SU-DHL-6 (cell line): ENCODE data around the gene CCDC73.

ENCODE experiments used
- EZH2phosphoT487 ChIP-seq: fragments of 200-600 bp; sonication (generic), shearing (Covaris generic); conservative IDR thresholded peaks from 2 replicates; pipeline ENCODE4 v1.6.1; 2018; ENCODE audit warnings: mild to moderate bottlenecking, antibody characterized with exemption, low read length, moderate library complexity, mixed read lengths
- TF ChIP-seq, protein P1 (sequence below): fragments of 200-600 bp; sonication (generic); IDR thresholded peaks from one replicate; pipeline ENCODE4 v1.5.1; 2017; ENCODE audit warnings: antibody characterized with exemption, mild to moderate bottlenecking, low read length, moderate library complexity; ENCODE audit not compliant: insufficient read depth, poor library complexity, severe bottlenecking

DNA sequence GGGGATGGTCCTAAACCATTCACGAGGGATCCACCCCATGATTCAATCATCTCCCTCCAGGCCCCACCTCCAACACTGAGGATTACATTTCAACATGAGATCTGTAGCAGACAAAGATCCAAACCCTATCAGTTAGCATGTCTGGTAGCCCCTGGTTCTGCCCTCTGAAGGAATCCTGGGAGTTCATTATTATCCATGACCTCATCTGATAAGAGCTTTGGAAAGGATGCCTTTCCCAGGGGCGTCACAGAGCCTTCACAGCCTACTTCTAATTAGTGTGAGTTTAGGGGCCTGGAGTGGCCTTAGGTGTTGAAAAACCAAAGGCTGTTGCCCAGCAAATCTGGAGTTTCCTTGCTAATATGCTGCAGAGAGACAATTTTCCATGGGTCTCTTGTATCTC lies 219.4 kb downstream of the CCDC73 start:
- TF ChIP-seq, protein P1, sequence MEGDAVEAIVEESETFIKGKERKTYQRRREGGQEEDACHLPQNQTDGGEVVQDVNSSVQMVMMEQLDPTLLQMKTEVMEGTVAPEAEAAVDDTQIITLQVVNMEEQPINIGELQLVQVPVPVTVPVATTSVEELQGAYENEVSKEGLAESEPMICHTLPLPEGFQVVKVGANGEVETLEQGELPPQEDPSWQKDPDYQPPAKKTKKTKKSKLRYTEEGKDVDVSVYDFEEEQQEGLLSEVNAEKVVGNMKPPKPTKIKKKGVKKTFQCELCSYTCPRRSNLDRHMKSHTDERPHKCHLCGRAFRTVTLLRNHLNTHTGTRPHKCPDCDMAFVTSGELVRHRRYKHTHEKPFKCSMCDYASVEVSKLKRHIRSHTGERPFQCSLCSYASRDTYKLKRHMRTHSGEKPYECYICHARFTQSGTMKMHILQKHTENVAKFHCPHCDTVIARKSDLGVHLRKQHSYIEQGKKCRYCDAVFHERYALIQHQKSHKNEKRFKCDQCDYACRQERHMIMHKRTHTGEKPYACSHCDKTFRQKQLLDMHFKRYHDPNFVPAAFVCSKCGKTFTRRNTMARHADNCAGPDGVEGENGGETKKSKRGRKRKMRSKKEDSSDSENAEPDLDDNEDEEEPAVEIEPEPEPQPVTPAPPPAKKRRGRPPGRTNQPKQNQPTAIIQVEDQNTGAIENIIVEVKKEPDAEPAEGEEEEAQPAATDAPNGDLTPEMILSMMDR, result no peak
- TF ChIP-seq EZH2phosphoT487, result no peak
